Parathyroid adenoma (tissue), 2 donors: ENCODE data around the gene ADGRV1.

Experiments
- H2AFZ ChIP-seq: fragments of 300-600 bp; sonication (generic); one replicate; pipeline ENCODE4 v1.7.0; 2017; ENCODE audit warnings: antibody characterized with exemption, mild to moderate bottlenecking
- H3K27ac ChIP-seq: fragments of 300-600 bp; sonication (generic); one replicate; pipeline ENCODE4 v1.7.0; 2017
- H3K27me3 ChIP-seq: fragments of 300-600 bp; sonication (generic); one replicate; pipeline ENCODE4 v1.7.0; 2017; ENCODE audit warnings: low read length; ENCODE audit not compliant: control insufficient read depth, insufficient read depth
- H3K36me3 ChIP-seq: fragments of 300-600 bp; sonication (generic); one replicate; pipeline ENCODE4 v1.7.0; 2017; ENCODE audit warnings: low read length; ENCODE audit not compliant: control insufficient read depth, insufficient read depth
- H3K4me1 ChIP-seq: fragments of 300-600 bp; sonication (generic); one replicate; pipeline ENCODE4 v1.7.0; 2017; ENCODE audit warnings: control low read depth
- H3K4me2 ChIP-seq: fragments of 300-600 bp; sonication (generic); one replicate; pipeline ENCODE4 v1.7.0; 2017; ENCODE audit warnings: low read length
- H3K4me3 ChIP-seq: fragments of 300-600 bp; sonication (generic); one replicate; pipeline ENCODE4 v1.7.0; 2017; ENCODE audit warnings: low read depth, low read length
- H3K79me2 ChIP-seq: fragments of 300-600 bp; sonication (generic); one replicate; pipeline ENCODE4 v1.7.0; 2017; ENCODE audit warnings: control low read depth
- H3K9ac ChIP-seq: fragments of 300-600 bp; sonication (generic); one replicate; pipeline ENCODE4 v1.7.0; 2017; ENCODE audit warnings: mild to moderate bottlenecking
- H3K9me3 ChIP-seq: fragments of 300-600 bp; sonication (generic); one replicate; pipeline ENCODE4 v1.7.0; 2017; ENCODE audit warnings: low read length; ENCODE audit not compliant: control insufficient read depth
- CTCF ChIP-seq: fragments of 300-600 bp; sonication (generic); IDR thresholded peaks from one replicate; pipeline ENCODE4 v1.7.0; 2017; ENCODE audit warnings: antibody characterized with exemption, mild to moderate bottlenecking
- donor health status: primary hyperparathyroidism.

ADGRV1 gene

GRCh38 chr5:91022518-91022917 lies 463.9 kb downstream of the ADGRV1 start:
- H2AFZ ChIP-seq: no peak overlapping the region
- H3K79me2 ChIP-seq: no peaks in the 10 kb centered on the region
- H3K4me3 ChIP-seq: no peak overlapping the region
- H3K4me2 ChIP-seq: no peak overlapping the region
- H3K9me3 ChIP-seq: no peaks in the 10 kb centered on the region
- no peaks in the 10 kb centered on the region for H3K27me3 ChIP-seq
- no peak overlapping the region for H3K9ac ChIP-seq
- no peaks in the 10 kb centered on the region for H3K4me1 ChIP-seq
- no peak overlapping the region for H3K27ac ChIP-seq
- no peak for TF ChIP-seq CTCF
- no peaks in the 10 kb centered on the region for H3K36me3 ChIP-seq

GRCh38 chr5:91024206-91024605 lies 465.6 kb downstream of the ADGRV1 start:
- H2AFZ ChIP-seq: no peak overlapping the region
- H3K36me3 ChIP-seq: no peaks in the 10 kb centered on the region
- H3K9ac ChIP-seq: no peak overlapping the region
- no peak overlapping the region for H3K27ac ChIP-seq
- no peaks in the 10 kb centered on the region for H3K4me1 ChIP-seq
- TF ChIP-seq CTCF: no peak
- no peaks in the 10 kb centered on the region for H3K9me3 ChIP-seq
- no peaks in the 10 kb centered on the region for H3K27me3 ChIP-seq
- H3K79me2 ChIP-seq: no peaks in the 10 kb centered on the region
- H3K4me2 ChIP-seq: no peak overlapping the region
- no peak overlapping the region for H3K4me3 ChIP-seq

- Histone ChIP-seq H3K4me3 (no peak overlapping the region), H3K36me3 (no peaks in the 10 kb centered on the region), H3K9me3 (no peaks in the 10 kb centered on the region), H3K27ac (no peak overlapping the region), H3K4me1 (no peaks in the 10 kb centered on the region), H3K79me2 (no peaks in the 10 kb centered on the region), H3K27me3 (no peaks in the 10 kb centered on the region), H2AFZ (no peak overlapping the region), H3K4me2 (no peak overlapping the region), H3K9ac (no peak overlapping the region)
- TF ChIP-seq CTCF: no peak
These were observed 466.1 kb downstream of the ADGRV1 start for GRCh38 chr5:91024727-91025126.

- no peaks in the 10 kb centered on the region for H3K79me2 ChIP-seq
- no peak overlapping the region for H3K4me3 ChIP-seq
- H2AFZ ChIP-seq: no peak overlapping the region
- no peak for TF ChIP-seq CTCF
- H3K9me3 ChIP-seq: no peaks in the 10 kb centered on the region
- no peak overlapping the region for H3K9ac ChIP-seq
- H3K36me3 ChIP-seq: no peaks in the 10 kb centered on the region
- no peaks in the 10 kb centered on the region for H3K27me3 ChIP-seq
- no peak overlapping the region for H3K27ac ChIP-seq
- H3K4me2 ChIP-seq: no peak overlapping the region
- H3K4me1 ChIP-seq: no peaks in the 10 kb centered on the region
These were observed 466.9 kb downstream of the ADGRV1 start for GRCh38 chr5:91025449-91025848.

- no peak overlapping the region for H3K27ac ChIP-seq
- H3K4me2 ChIP-seq: no peak overlapping the region
- no peak for TF ChIP-seq CTCF
- H3K36me3 ChIP-seq: no peaks in the 10 kb centered on the region
- H3K4me1 ChIP-seq: no peaks in the 10 kb centered on the region
- no peak overlapping the region for H3K9ac ChIP-seq
- no peaks in the 10 kb centered on the region for H3K79me2 ChIP-seq
- no peak overlapping the region for H3K4me3 ChIP-seq
- no peaks in the 10 kb centered on the region for H3K9me3 ChIP-seq
- H2AFZ ChIP-seq: no peak overlapping the region
- H3K27me3 ChIP-seq: no peaks in the 10 kb centered on the region
These were observed 467.4 kb downstream of the ADGRV1 start for GRCh38 chr5:91025956-91026355.
